ENCODE measurements around the gene RASSF10. TPM values are rescaled to one million over a fixed set of nuclear protein-coding genes. Genes with fewer than 3 reads are reported as not detected.

The RASSF10 gene
- total and polyA plus RNA-seq, 2 donors (not counting 1 experiment from before 2014, with no cell fraction given) = not detected

DNA sequence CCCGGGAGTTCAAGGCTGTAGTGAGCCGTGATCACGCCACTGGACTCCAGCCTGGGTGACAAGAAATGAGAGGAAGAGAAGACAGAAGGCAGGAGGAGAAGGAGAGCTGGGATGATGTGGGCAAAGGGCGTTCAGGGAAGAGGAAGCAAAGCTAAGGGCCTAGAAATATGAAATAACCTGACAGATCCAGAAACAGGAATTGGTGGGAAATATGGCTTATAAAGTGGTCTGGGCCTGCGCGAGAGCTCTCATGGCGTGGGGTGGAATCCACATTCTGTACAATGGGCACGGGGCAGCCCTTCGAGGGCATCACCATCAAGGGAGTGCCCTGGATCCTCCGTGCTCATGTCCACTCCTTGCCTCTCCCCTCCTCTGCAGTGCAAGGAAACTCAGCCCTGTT, 46.8 kb upstream of the RASSF10 start:
- CTCF ChIA-PET = interaction anchor here (0.9 to 3.7 kb wide), 4 partner anchors 11 to 382 kb away, joined by 3 to 25 read pairs (median 10); no protein-coding TSS in a partner anchor

DNA sequence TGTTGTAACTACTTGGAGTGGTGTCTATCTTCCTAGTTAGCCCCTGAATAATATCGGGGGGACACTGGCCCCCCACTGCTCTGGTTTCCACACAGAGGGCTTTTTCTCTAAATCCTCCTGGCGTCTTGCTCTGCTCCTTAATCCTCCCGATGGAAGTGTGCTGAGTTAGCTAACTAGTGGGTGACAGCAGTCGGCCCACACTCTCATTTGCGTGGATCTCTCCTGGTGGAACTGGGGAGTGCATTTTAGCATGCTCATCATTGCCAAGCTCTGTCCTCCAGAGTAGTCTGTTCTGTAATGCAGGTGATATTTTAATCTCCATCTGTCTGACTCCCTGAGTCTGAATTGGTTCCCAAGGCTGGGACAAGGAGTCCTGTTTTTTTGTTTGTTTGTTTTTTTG, 46.1 kb upstream of the RASSF10 start:
- peaks cover 19% of the 10 kb centered on the region for H3K27me3 Mint-ChIP-seq
- H3K4me1 Mint-ChIP-seq = no peaks in the 10 kb centered on the region
- Histone ChIP-seq H3K79me2 (ENCODE audit: control insufficient read depth, insufficient read depth, low read length) (no peaks in the 10 kb centered on the region), H2AFZ (ENCODE audit: insufficient read depth, low read depth, low read length, poor library complexity, severe bottlenecking) (no peak overlapping the region), H3K4me3 (ENCODE audit: control extremely low read depth in 1 of 5, extremely low read depth in 1 of 5, insufficient read depth in 1 of 5, low read depth in 2 of 5, low read length in 4 of 5) (no peak overlapping the region), H3K4me1 (ENCODE audit: control insufficient read depth in 2 of 2, insufficient read depth in 2 of 2, low read length in 2 of 2) (no peaks in the 10 kb centered on the region), H3K27ac (ENCODE audit: low read length in 2 of 2) (no peak overlapping the region), H3K4me2 (replicated peaks; ENCODE audit: low read depth, low read length, poor library complexity, severe bottlenecking) (no peak overlapping the region), H3K9ac (ENCODE audit: low read length) (no peak overlapping the region), H3K36me3 (replicated peaks in 1 of 2; ENCODE audit: control extremely low read depth in 1 of 2, control insufficient read depth in 1 of 2, extremely low read depth in 1 of 2, insufficient read depth in 2 of 2, low read length in 1 of 2) (no peaks in the 10 kb centered on the region), H3K27me3 (replicated peaks in 1 of 4; ENCODE audit: control extremely low read depth in 1 of 4, control insufficient read depth in 3 of 4, insufficient read depth in 4 of 4, low read length in 3 of 4) (no peaks in the 10 kb centered on the region), H4K20me1 (ENCODE audit: control insufficient read depth, insufficient read depth, low read length, poor library complexity, severe bottlenecking) (no peaks in the 10 kb centered on the region), H3K9me3 (ENCODE audit: control extremely low read depth in 1 of 3, control insufficient read depth in 2 of 3, insufficient read depth in 1 of 3, low read length in 2 of 3) (no peaks in the 10 kb centered on the region)
- WGBS (ENCODE audit: insufficient coverage) = 95% methylated on average over 4 of the region's 5 CpGs
- H3K9me3 Mint-ChIP-seq (ENCODE audit: insufficient read depth) = no peaks in the 10 kb centered on the region
- no peak for TF ChIP-seq CTCF (IDR thresholded peaks at IDR 0.05)
- TF ChIP-seq EZH2 (IDR thresholded peaks at IDR 0.05; ENCODE audit: borderline replicate concordance, insufficient read depth, low read depth, low read length, poor library complexity, severe bottlenecking) = no peak
- no peak for DNase-seq
- CTCF ChIA-PET = interaction anchor here (0.8 to 3.7 kb wide), 8 partner anchors 10 to 423 kb away, joined by 3 to 25 read pairs (median 8); no protein-coding TSS in a partner anchor
- H3K4me3 Mint-ChIP-seq = no peak overlapping the region
- no peak overlapping the region for H3K27ac Mint-ChIP-seq
- intact Hi-C loops (cut with micrococcal nuclease) = no loop called here
- POLR2A ChIA-PET = no interaction called here
- no peak for ATAC-seq (ENCODE audit: low read depth)

More for the DNA sequence above, 46.8 kb upstream of the RASSF10 start:
- Histone ChIP-seq H3K36me3 (replicated peaks in 1 of 2; ENCODE audit: control extremely low read depth in 1 of 2, control insufficient read depth in 1 of 2, extremely low read depth in 1 of 2, insufficient read depth in 2 of 2, low read length in 1 of 2) (no peaks in the 10 kb centered on the region), H3K9ac (ENCODE audit: low read length) (no peak overlapping the region), H4K20me1 (ENCODE audit: control insufficient read depth, insufficient read depth, low read length, poor library complexity, severe bottlenecking) (no peaks in the 10 kb centered on the region), H3K27me3 (replicated peaks in 1 of 4; ENCODE audit: control extremely low read depth in 1 of 4, control insufficient read depth in 3 of 4, insufficient read depth in 4 of 4, low read length in 3 of 4) (no peaks in the 10 kb centered on the region), H3K4me3 (ENCODE audit: control extremely low read depth in 1 of 5, extremely low read depth in 1 of 5, insufficient read depth in 1 of 5, low read depth in 2 of 5, low read length in 4 of 5) (no peak overlapping the region), H3K4me2 (replicated peaks; ENCODE audit: low read depth, low read length, poor library complexity, severe bottlenecking) (no peak overlapping the region), H2AFZ (ENCODE audit: insufficient read depth, low read depth, low read length, poor library complexity, severe bottlenecking) (no peak overlapping the region), H3K27ac (ENCODE audit: low read length in 2 of 2) (no peak overlapping the region), H3K4me1 (ENCODE audit: control insufficient read depth in 2 of 2, insufficient read depth in 2 of 2, low read length in 2 of 2) (no peaks in the 10 kb centered on the region), H3K9me3 (ENCODE audit: control extremely low read depth in 1 of 3, control insufficient read depth in 2 of 3, insufficient read depth in 1 of 3, low read length in 2 of 3) (no peaks in the 10 kb centered on the region), H3K79me2 (ENCODE audit: control insufficient read depth, insufficient read depth, low read length) (no peaks in the 10 kb centered on the region)
- Mint-ChIP-seq H3K4me1 (no peaks in the 10 kb centered on the region), H3K27ac (no peak overlapping the region), H3K4me3 (no peak overlapping the region), H3K9me3 (ENCODE audit: insufficient read depth) (no peaks in the 10 kb centered on the region), H3K27me3 (peaks cover 19% of the 10 kb centered on the region)
- ATAC-seq (ENCODE audit: low read depth) (no peak), DNase-seq (no peak)
- 88% methylated on average over 10 of the region's 10 CpGs for WGBS (ENCODE audit: insufficient coverage)
- intact Hi-C loops (cut with micrococcal nuclease) = no loop called here
- POLR2A ChIA-PET = no interaction called here
- TF ChIP-seq EZH2 (IDR thresholded peaks at IDR 0.05; ENCODE audit: borderline replicate concordance, insufficient read depth, low read depth, low read length, poor library complexity, severe bottlenecking) = no peak
- TF ChIP-seq CTCF (IDR thresholded peaks at IDR 0.05) = no peak

All from B cell (primary cell).